ENCODE results near the gene NOTCH3. TPM values are rescaled to one million over a fixed set of nuclear protein-coding genes. Genes with fewer than 3 reads are reported as not detected.

The NOTCH3 gene
- total RNA-seq, 1 donor from 2014 or later, result 559 TPM

DNA sequence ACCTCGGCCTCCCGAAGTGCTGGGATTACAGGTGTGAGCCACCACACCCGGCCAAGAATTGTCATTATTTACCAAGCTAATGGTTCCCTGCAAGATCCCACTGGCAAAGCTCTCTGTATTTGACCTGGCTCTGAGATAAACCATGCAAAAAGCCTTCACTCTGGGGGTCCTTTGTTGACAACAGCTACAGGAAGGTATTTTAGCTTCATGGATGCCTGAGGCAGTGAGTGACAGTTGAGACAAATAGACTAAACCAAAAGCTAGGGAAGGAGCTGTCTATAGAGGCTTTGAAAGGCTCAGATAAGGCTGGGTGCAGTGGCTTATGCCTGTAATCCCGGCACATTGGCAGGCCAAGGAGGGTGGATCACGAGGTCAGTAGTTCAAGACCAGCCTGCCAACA lies 45.5 kb downstream of the NOTCH3 start:
- TF ChIP-seq, protein P1, sequence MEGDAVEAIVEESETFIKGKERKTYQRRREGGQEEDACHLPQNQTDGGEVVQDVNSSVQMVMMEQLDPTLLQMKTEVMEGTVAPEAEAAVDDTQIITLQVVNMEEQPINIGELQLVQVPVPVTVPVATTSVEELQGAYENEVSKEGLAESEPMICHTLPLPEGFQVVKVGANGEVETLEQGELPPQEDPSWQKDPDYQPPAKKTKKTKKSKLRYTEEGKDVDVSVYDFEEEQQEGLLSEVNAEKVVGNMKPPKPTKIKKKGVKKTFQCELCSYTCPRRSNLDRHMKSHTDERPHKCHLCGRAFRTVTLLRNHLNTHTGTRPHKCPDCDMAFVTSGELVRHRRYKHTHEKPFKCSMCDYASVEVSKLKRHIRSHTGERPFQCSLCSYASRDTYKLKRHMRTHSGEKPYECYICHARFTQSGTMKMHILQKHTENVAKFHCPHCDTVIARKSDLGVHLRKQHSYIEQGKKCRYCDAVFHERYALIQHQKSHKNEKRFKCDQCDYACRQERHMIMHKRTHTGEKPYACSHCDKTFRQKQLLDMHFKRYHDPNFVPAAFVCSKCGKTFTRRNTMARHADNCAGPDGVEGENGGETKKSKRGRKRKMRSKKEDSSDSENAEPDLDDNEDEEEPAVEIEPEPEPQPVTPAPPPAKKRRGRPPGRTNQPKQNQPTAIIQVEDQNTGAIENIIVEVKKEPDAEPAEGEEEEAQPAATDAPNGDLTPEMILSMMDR (IDR thresholded peaks at IDR 0.05), result no peak
- no peak overlapping the region for H3K4me3 Mint-ChIP-seq (ENCODE audit: unreplicated experiment)
- H3K36me3 Mint-ChIP-seq (ENCODE audit: low read depth), result peaks cover 10% of the 10 kb centered on the region
- DNase-seq (ENCODE audit: low spot score), result no peak
- H3K27me3 Mint-ChIP-seq (ENCODE audit: low read depth), result no peaks in the 10 kb centered on the region
- no peak overlapping the region for H3K27ac Mint-ChIP-seq (ENCODE audit: unreplicated experiment)
- H3K9me3 Mint-ChIP-seq (ENCODE audit: low read depth), result peaks cover 2% of the 10 kb centered on the region
- H3K4me1 Mint-ChIP-seq (ENCODE audit: low read depth), result peaks cover 3% of the 10 kb centered on the region

DNA sequence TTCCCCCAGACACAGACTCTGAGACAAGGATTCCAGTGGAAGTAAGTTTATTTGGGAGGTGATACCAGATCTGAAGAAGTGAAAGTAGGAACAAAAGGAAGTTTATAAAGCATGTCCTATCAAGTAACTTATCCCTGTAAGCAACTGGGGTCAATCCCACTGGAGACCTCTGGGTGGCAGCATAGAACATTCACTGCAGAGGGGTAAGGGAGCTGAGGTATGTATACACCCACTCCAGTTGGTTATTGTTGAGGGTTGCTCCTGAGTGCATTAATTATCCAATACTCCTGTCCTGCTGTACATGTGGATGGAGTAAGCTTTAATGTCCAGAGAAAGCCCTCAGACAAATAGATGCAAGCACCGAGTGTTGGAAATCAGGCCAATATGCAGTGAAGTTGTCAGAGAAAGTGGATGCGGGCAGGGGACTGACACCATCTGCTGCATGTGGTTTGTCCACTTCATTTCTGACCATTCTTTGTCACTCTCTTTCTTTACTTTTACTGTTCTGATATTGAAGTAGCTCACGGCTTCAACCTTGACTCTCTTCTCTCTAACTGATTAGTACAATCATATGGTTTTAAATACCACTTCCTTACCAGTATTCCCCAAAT lies 46.7 kb downstream of the NOTCH3 start:
- H3K4me1 Mint-ChIP-seq (ENCODE audit: low read depth), result peaks cover 3% of the 10 kb centered on the region
- H3K4me3 Mint-ChIP-seq (ENCODE audit: unreplicated experiment), result no peak overlapping the region
- H3K9me3 Mint-ChIP-seq (ENCODE audit: low read depth), result peaks cover 2% of the 10 kb centered on the region
- H3K27me3 Mint-ChIP-seq (ENCODE audit: low read depth), result peaks cover 2% of the 10 kb centered on the region
- H3K27ac Mint-ChIP-seq (ENCODE audit: unreplicated experiment), result no peak overlapping the region
- H3K36me3 Mint-ChIP-seq (ENCODE audit: low read depth), result peaks cover 4% of the 10 kb centered on the region
- TF ChIP-seq, protein P1 (IDR thresholded peaks at IDR 0.05), result peak; percentile 82
- no peak for DNase-seq (ENCODE audit: low spot score)

DNA sequence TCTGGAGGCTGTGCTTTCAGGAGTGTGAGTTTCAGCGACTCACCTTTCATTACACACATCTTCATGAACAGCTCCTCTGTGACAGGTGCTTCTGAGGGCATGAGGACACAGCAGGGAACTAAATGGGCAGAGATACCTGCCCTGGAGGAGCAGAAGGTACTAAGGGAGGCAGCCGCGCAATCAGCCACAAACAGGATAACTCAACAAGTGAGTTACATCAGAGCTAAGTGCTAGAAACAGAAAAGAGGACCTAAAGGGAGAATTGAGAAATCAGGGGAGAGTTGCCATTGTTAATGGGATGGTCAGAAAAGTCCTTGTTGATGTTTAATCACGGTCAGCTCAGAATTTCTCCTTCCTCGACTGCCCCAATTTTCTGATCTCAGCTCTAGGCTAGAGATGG lies 51.1 kb downstream of the NOTCH3 start:
- no peaks in the 10 kb centered on the region for H3K36me3 Mint-ChIP-seq (ENCODE audit: low read depth)
- peaks cover 2% of the 10 kb centered on the region for H3K27me3 Mint-ChIP-seq (ENCODE audit: low read depth)
- TF ChIP-seq, protein P1 (IDR thresholded peaks at IDR 0.05), result no peak
- no peak overlapping the region for H3K4me3 Mint-ChIP-seq (ENCODE audit: unreplicated experiment)
- no peak overlapping the region for H3K27ac Mint-ChIP-seq (ENCODE audit: unreplicated experiment)
- peaks cover 2% of the 10 kb centered on the region for H3K9me3 Mint-ChIP-seq (ENCODE audit: low read depth)
- no peak for DNase-seq (ENCODE audit: low spot score)
- H3K4me1 Mint-ChIP-seq (ENCODE audit: low read depth), result peaks cover 3% of the 10 kb centered on the region

DNA sequence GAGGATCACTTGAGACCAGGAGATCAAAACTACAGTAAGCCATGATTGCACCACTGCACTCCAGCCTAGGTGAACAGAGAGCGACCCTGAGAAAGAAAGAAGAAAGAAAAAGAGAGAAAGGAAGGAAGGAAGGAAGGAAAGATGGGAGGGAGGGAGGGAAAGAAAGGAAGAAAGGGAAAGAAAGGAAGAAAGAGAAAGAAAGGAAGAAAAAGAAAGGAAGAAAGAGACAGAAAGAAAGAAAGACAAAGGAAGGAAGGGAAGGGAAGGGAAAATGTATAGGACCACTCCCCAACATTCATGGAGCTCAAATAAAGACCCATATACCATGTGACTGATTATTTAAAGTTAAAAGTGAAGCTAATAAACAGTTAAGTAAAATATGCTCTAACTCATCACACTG lies 53.7 kb downstream of the NOTCH3 start:
- Mint-ChIP-seq H3K27ac (ENCODE audit: unreplicated experiment) (no peak overlapping the region), H3K36me3 (ENCODE audit: low read depth) (no peaks in the 10 kb centered on the region), H3K4me1 (ENCODE audit: low read depth) (no peaks in the 10 kb centered on the region), H3K27me3 (ENCODE audit: low read depth) (peaks cover 2% of the 10 kb centered on the region), H3K4me3 (ENCODE audit: unreplicated experiment) (no peak overlapping the region), H3K9me3 (ENCODE audit: low read depth) (no peaks in the 10 kb centered on the region)
- TF ChIP-seq, protein P1 (IDR thresholded peaks at IDR 0.05), result no peak
- DNase-seq (ENCODE audit: low spot score), result no peak

DNA sequence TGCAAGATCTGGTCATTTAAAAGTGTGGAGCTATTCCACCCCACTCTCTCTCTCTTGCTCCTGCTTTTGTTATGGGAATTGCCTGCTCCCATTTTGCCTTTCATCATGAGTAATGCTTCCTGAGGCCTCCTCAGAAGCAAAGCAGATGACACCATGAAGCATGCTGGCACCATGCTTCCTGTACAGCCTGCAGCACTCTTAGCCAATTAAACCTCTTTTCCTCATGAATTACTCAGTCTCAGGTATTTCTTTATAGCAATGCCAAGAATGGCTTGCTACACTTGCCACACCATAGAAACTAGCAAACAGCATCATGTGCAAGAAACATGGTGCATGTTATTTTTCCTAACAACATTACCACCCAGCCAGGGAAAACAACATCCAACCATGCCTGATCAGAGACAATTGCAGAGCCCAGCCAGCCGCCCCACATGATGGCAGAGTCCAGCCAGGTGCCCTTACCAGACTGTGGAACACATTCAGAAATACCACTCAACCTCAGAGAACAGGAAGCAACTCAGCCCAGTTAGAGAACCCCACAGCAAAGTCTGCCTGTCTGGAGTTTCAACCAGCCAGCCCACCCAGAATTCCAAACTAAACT lies 56.6 kb downstream of the NOTCH3 start:
- Mint-ChIP-seq H3K9me3 (ENCODE audit: low read depth) (peaks cover 4% of the 10 kb centered on the region), H3K36me3 (ENCODE audit: low read depth) (peaks cover 3% of the 10 kb centered on the region), H3K27me3 (ENCODE audit: low read depth) (peaks cover under 1% of the 10 kb centered on the region), H3K4me1 (ENCODE audit: low read depth) (no peaks in the 10 kb centered on the region), H3K4me3 (ENCODE audit: unreplicated experiment) (no peak overlapping the region), H3K27ac (ENCODE audit: unreplicated experiment) (no peak overlapping the region)
- TF ChIP-seq, protein P1 (IDR thresholded peaks at IDR 0.05), result no peak
- DNase-seq (ENCODE audit: low spot score), result no peak

All from chondrocyte (in vitro differentiated cells).